OCI-LY7 (cell line): ENCODE measurements around the gene VIP.

ENCODE experiments used
- EZH2phosphoT487 ChIP-seq: fragments of 200-600 bp; sonication (generic); IDR thresholded peaks from 2 replicates; pipeline ENCODE4 v1.6.1; 2018; ENCODE audit warnings: low read depth, borderline replicate concordance, mild to moderate bottlenecking, mixed run types, antibody characterized with exemption, low read length, moderate library complexity, mixed read lengths
- TF ChIP-seq, protein P1 (sequence below): fragments of 200-600 bp; sonication (generic); conservative IDR thresholded peaks from 2 replicates; pipeline ENCODE4 v1.5.1; 2014; ENCODE audit warnings: mild to moderate bottlenecking, antibody characterized with exemption, low read length, moderate library complexity, mixed read lengths

DNA sequence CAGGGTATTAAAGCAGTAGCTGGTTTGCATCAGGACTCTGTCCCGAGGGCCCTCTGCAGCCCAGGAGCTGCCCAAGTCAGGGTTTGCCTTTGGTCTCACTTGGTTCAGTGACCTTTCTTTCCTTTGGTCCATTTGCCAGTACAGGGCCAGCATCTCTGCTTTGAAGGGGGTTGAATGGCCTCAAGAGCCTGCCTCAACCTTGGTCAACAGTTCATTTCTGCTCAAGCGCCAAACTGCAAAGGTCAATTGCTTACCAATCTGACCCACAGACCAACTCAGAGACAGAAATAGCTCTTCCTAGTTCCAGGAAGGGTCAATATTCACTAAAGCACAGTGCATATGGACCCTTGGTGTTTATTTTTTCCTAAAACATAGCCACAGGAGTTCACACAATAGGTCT lies 19.4 kb downstream of the VIP start:
- TF ChIP-seq, protein P1, sequence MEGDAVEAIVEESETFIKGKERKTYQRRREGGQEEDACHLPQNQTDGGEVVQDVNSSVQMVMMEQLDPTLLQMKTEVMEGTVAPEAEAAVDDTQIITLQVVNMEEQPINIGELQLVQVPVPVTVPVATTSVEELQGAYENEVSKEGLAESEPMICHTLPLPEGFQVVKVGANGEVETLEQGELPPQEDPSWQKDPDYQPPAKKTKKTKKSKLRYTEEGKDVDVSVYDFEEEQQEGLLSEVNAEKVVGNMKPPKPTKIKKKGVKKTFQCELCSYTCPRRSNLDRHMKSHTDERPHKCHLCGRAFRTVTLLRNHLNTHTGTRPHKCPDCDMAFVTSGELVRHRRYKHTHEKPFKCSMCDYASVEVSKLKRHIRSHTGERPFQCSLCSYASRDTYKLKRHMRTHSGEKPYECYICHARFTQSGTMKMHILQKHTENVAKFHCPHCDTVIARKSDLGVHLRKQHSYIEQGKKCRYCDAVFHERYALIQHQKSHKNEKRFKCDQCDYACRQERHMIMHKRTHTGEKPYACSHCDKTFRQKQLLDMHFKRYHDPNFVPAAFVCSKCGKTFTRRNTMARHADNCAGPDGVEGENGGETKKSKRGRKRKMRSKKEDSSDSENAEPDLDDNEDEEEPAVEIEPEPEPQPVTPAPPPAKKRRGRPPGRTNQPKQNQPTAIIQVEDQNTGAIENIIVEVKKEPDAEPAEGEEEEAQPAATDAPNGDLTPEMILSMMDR, result no peak
- TF ChIP-seq EZH2phosphoT487, result no peak
